MM.1S (cell line): ENCODE results near the gene ANXA2.

ENCODE experiments used
- DNase-seq: peaks from one replicate; pipeline ENCODE4 v3.0.0-alpha.2; 2015
- H2AFZ ChIP-seq: fragments of 300-600 bp; sonication (generic); 2 replicates; pipeline ENCODE4 v1.6.0; 2016; ENCODE audit warnings: antibody characterized with exemption, low read length
- H3F3A ChIP-seq: fragments of 300-600 bp; sonication (generic); 2 replicates; pipeline ENCODE4 v1.6.1; 2016; ENCODE audit warnings: mild to moderate bottlenecking, antibody characterized with exemption, low read length, moderate library complexity, mixed read lengths; ENCODE audit not compliant: insufficient read depth
- H3K27ac ChIP-seq: fragments of 300-600 bp; sonication (generic); 2 replicates; pipeline ENCODE4 v1.5.1; 2016; ENCODE audit warnings: mild to moderate bottlenecking, low read length
- H3K27me3 ChIP-seq: fragments of 300-600 bp; sonication (generic); replicated peaks from 2 replicates; pipeline ENCODE4 v1.6.0; 2016; ENCODE audit warnings: low read length; ENCODE audit not compliant: insufficient read depth
- H3K36me3 ChIP-seq: fragments of 300-600 bp; sonication (generic); replicated peaks from 2 replicates; pipeline ENCODE4 v1.6.1; 2016; ENCODE audit warnings: mild to moderate bottlenecking, low read length, mixed read lengths; ENCODE audit not compliant: insufficient read depth
- H3K4me1 ChIP-seq: fragments of 300-600 bp; sonication (generic); 2 replicates; pipeline ENCODE4 v1.6.1; 2016; ENCODE audit warnings: low read length, mixed read lengths
- H3K4me2 ChIP-seq: fragments of 300-600 bp; sonication (generic); 2 replicates; pipeline ENCODE4 v1.6.0; 2016; ENCODE audit warnings: low read depth, low read length
- H3K4me3 ChIP-seq: fragments of 300-600 bp; sonication (generic); 2 replicates; pipeline ENCODE4 v1.5.1; 2016; ENCODE audit warnings: low read length, mixed read lengths
- H3K79me2 ChIP-seq: fragments of 300-600 bp; sonication (generic); 2 replicates; pipeline ENCODE4 v1.6.1; 2016; ENCODE audit warnings: mixed run types, low read length, mixed read lengths
- H3K9ac ChIP-seq: fragments of 300-600 bp; sonication (generic); 2 replicates; pipeline ENCODE4 v1.6.1; 2016; ENCODE audit warnings: low read length, mixed read lengths
- H3K9me2 ChIP-seq: fragments of 300-600 bp; sonication (generic); replicated peaks from 2 replicates; pipeline ENCODE4 v1.6.1; 2016; ENCODE audit warnings: mild to moderate bottlenecking, low read length, mixed read lengths; ENCODE audit not compliant: insufficient read depth
- H3K9me3 ChIP-seq: fragments of 300-600 bp; sonication (generic); replicated peaks from 2 replicates; pipeline ENCODE4 v1.6.1; 2016; ENCODE audit warnings: mild to moderate bottlenecking, low read length, mixed read lengths; ENCODE audit not compliant: insufficient read depth
- H4K20me1 ChIP-seq: fragments of 300-600 bp; sonication (generic); 2 replicates; pipeline ENCODE4 v1.6.1; 2016; ENCODE audit warnings: mild to moderate bottlenecking, low read length, moderate library complexity, mixed read lengths; ENCODE audit not compliant: insufficient read depth
- CTCF ChIP-seq: fragments of 300-600 bp; sonication (generic); IDR thresholded peaks from 2 replicates; pipeline ENCODE4 v1.5.1; 2016; ENCODE audit warnings: antibody characterized with exemption, low read length, mixed read lengths
- EZH2 ChIP-seq: fragments of 300-600 bp; sonication (generic); optimal IDR thresholded peaks from 2 replicates; pipeline ENCODE3; 2017; ENCODE audit warnings: low read depth, mild to moderate bottlenecking, antibody characterized with exemption, low read length, mixed read lengths
- EZH2phosphoT487 ChIP-seq: fragments of 300-600 bp; sonication (generic); IDR thresholded peaks from 2 replicates; pipeline ENCODE4 v1.6.1; 2018; ENCODE audit warnings: antibody characterized with exemption, low read length

ANXA2 gene

DNA sequence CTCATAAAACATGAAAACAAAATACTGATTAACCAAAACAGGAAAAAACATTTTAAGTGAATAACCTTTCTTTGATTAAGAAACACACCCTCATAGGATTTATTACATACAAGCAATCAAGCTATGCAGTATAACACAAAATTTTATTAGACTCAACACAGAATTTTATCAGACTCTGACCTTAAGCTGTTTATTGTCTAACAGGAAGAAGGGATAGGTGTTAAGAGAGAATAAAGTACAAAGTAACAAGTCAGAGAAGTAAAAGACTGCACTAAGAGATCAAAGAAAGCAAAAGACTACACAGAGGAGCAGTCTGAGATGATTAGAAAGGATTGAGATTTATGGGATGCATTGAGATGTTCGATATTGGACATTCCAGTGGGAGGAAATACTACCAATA lies 43.5 kb upstream of the ANXA2 start:
- TF ChIP-seq EZH2 (no peak), EZH2phosphoT487 (no peak), CTCF (no peak)
- Histone ChIP-seq H3K36me3 (no peaks in the 10 kb centered on the region), H3K9ac (no peak overlapping the region), H2AFZ (no peak overlapping the region), H3K4me2 (no peak overlapping the region), H3K4me3 (no peak overlapping the region), H3K27ac (no peak overlapping the region), H3K9me2 (no peaks in the 10 kb centered on the region), H3K4me1 (no peaks in the 10 kb centered on the region), H4K20me1 (no peaks in the 10 kb centered on the region), H3F3A (no peaks in the 10 kb centered on the region), H3K79me2 (no peaks in the 10 kb centered on the region), H3K9me3 (no peaks in the 10 kb centered on the region), H3K27me3 (no peaks in the 10 kb centered on the region)
- DNase-seq, result no peak

DNA sequence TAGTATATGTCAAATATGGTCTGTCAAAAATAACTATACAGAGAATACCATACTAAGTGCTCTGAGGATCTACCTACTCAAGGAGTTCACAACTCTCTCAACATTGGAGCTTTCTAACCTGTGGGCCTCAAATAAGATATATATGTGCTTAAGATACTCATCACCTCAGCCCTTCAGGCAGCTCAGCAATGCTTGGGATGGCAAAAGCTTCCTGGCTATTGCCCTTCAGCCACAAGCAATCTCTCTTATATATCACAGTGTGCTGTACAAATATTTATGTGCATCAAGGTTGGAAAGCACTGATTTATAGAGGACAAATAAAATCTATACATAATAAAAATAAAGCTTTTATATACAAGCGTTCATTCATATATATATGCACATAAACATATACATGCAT lies 40.9 kb upstream of the ANXA2 start:
- no peaks in the 10 kb centered on the region for H3K9me2 ChIP-seq
- no peak overlapping the region for H3K4me3 ChIP-seq
- H3K27me3 ChIP-seq, result no peaks in the 10 kb centered on the region
- H4K20me1 ChIP-seq, result no peaks in the 10 kb centered on the region
- no peak overlapping the region for H2AFZ ChIP-seq
- TF ChIP-seq EZH2, result no peak
- TF ChIP-seq CTCF, result no peak
- no peak for TF ChIP-seq EZH2phosphoT487
- no peaks in the 10 kb centered on the region for H3F3A ChIP-seq
- no peak overlapping the region for H3K9ac ChIP-seq
- no peaks in the 10 kb centered on the region for H3K36me3 ChIP-seq
- H3K4me1 ChIP-seq, result no peaks in the 10 kb centered on the region
- no peak overlapping the region for H3K4me2 ChIP-seq
- DNase-seq, result no peak
- no peaks in the 10 kb centered on the region for H3K79me2 ChIP-seq
- H3K27ac ChIP-seq, result no peak overlapping the region
- H3K9me3 ChIP-seq, result no peaks in the 10 kb centered on the region

GRCh38 chr15:60428935-60429334 lies 31.1 kb upstream of the ANXA2 start:
- peaks cover 12% of the 10 kb centered on the region for H3K4me1 ChIP-seq
- H3K4me2 ChIP-seq, result no peak overlapping the region
- no peaks in the 10 kb centered on the region for H4K20me1 ChIP-seq
- TF ChIP-seq CTCF (no peak), EZH2phosphoT487 (no peak), EZH2 (no peak)
- no peak for DNase-seq
- H3F3A ChIP-seq, result peaks cover 2% of the 10 kb centered on the region; the same call in 1 of the 2 replicates
- H3K79me2 ChIP-seq, result no peaks in the 10 kb centered on the region
- no peak overlapping the region for H3K4me3 ChIP-seq
- no peaks in the 10 kb centered on the region for H3K9me3 ChIP-seq
- H3K9ac ChIP-seq, result no peak overlapping the region
- no peaks in the 10 kb centered on the region for H3K36me3 ChIP-seq
- no peak overlapping the region for H3K27ac ChIP-seq
- no peak overlapping the region for H2AFZ ChIP-seq
- no peaks in the 10 kb centered on the region for H3K27me3 ChIP-seq
- no peaks in the 10 kb centered on the region for H3K9me2 ChIP-seq
